ENCODE measurements around the gene SSBP4.

The SSBP4 gene

DNA sequence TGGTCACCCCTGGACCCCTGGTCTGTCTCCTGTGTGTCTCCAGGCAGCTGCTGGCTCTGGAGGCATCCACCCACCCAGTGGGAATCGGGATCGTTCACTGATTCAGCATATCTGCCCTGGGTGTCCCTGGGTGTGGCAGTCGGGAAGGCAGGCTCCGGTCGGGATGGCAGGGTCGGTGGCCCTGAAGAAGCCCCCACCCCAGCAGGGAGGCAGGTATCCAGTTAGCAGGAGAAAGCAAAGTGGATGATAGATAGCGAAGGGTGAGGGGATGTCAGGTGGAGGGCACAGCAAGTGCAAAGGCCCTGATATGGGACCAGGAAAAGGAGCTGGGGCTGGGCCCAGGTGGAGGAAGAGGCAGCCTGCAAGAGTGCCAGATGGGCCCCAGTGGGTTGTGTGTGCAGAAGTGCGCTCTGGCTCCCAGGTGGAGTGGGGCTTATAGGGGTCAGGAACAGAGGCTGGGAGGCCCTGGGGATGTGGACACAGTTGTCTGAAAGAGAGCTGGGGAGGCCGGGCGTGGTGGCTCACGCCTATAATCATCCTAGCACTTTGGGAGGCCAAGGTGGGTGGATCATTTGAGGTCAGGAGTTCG, 2.3 kb downstream of the SSBP4 start:
- no peak for DNase-seq (ENCODE audit: low read depth in 2 of 2)

DNA sequence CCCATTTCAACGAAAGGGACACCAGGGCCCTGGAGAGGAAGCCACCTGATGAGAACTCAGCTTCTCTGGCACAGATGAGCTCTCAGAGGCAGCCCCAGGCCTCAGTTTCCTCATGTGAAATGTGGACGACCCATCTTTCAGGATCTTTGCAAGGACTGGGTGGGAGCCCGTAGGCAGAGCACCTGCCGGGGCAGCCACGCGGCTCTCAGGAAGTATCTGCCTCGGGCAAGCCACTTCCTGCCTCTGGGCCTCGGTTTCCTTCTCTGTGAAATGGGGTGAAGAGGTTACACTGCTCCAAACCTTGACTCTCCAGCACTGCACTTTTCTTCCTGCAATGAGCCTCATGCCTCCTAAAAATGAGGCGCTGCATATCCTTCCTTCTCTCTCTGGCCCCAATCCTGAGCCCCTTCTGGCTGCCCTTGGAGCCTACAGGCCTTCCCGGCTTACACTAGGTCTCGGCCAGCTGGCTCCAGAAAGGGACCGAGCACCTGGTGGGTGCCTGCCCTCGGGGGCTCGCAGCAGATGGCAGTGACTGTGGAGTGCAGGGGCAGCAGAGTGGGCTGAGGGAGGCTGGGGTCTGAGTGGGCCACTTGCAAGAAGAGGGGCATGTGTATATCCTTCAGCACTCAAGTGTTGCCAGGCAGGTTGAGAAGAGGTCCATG, 3.5 kb downstream of the SSBP4 start:
- DNase-seq (ENCODE audit: low read depth in 2 of 2), result no peak

DNA sequence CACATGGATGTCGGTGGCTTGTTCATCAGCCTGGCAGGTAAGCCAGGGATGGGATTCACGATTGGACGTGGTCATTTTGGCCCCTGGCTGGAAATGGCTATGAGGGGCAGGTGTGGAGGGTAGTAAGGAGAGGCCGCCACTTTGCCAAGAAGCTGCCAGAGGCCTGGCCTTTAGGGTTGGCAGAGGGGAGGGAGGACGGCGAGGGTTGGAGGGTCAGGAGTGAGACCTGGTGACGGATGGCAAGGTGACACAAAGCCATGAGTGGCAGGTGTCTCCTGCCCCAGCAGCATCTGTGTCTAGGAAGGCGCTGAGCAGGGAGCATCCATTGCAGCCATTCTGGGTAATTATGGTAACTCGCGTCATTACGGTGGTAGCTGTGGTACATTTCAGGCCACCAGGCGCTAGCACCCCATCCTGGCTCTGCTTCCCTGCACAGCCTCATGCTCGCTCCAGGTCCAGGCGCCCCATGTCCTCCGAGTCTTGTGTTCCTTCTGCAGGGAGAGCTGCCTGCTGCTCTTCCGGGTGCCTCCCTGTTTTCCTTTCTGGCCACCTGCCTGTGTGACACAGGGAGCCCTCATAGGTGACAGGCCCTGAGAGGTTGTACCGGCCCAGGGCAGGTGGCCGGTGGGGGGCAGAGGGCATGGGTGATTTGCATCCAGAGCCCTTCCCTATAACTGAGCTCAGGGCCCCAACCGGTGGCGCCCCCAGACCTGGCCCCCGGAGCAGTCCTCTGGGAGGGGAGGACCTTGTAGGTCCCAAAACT, 4.2 kb downstream of the SSBP4 start:
- DNase-seq (ENCODE audit: low read depth in 2 of 2), result no peak

- DNase-seq (ENCODE audit: low read depth in 2 of 2), result no peak
These were observed 5.1 kb downstream of the SSBP4 start for GRCh38 chr19:18424122-18424889.

DNA sequence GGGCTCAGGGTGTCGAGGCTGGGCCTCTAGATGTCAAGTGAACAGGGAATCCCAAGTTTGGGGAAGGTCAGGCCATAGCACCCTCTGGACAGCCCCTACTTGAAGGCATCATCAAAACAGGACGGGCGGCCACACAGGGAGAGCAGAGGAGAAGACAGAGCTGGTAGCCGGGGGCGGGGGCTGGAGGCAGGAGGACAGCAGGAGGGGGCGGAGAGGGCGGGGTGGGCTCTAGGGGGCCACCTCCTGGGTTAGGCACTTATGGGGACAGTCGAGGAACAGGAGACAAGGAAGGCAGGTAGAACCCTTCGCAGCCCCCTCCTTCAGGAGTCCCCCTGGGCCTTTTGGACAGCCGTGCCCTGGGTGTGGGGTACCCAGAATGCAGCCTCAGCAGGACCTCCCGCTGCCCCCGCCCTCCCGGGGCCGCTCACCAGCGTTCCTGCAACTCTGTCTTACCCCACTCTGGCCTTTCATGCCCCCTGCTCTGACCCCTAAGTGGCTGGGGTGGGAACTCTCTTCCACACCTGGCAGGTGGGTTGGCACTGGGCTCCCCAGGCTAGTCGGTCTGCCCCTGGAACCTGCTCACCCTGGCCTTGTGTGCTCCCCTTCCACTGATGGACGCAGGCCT, 5.8 kb downstream of the SSBP4 start:
- DNase-seq (ENCODE audit: low read depth in 2 of 2), result no peak

- no peak for DNase-seq (ENCODE audit: low read depth in 2 of 2)
These were observed 6.6 kb downstream of the SSBP4 start for GRCh38 chr19:18425515-18426415.

- no peak for DNase-seq (ENCODE audit: low read depth in 2 of 2)
These were observed 7.2 kb downstream of the SSBP4 start for GRCh38 chr19:18426416-18426767.

- no peak for DNase-seq (ENCODE audit: low read depth in 2 of 2)
These were observed 8.0 kb downstream of the SSBP4 start for GRCh38 chr19:18427080-18427742.

DNA sequence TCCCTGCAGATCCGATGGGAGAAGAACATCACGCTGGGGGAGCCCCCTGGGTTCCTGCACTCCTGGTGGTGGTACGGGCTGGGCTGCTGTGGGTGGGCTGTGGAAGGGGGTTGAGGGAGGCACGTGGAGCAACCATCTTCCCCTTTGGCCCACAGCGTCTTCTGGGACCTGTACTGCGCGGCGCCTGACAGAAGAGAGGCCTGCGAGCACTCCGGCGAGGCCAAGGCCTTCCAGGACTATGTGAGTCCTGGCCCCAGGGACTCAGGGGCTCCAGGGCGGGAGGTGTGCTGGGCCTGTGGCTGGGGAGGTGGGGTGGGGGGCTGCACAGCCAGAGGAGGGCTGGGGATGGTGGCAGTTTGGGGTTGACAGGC, 8.5 kb downstream of the SSBP4 start:
- DNase-seq (ENCODE audit: low read depth in 2 of 2), result no peak

GRCh38 chr19:18428173-18428786, 9.1 kb downstream of the SSBP4 start:
- DNase-seq (ENCODE audit: low read depth in 2 of 2), result no peak

DNA sequence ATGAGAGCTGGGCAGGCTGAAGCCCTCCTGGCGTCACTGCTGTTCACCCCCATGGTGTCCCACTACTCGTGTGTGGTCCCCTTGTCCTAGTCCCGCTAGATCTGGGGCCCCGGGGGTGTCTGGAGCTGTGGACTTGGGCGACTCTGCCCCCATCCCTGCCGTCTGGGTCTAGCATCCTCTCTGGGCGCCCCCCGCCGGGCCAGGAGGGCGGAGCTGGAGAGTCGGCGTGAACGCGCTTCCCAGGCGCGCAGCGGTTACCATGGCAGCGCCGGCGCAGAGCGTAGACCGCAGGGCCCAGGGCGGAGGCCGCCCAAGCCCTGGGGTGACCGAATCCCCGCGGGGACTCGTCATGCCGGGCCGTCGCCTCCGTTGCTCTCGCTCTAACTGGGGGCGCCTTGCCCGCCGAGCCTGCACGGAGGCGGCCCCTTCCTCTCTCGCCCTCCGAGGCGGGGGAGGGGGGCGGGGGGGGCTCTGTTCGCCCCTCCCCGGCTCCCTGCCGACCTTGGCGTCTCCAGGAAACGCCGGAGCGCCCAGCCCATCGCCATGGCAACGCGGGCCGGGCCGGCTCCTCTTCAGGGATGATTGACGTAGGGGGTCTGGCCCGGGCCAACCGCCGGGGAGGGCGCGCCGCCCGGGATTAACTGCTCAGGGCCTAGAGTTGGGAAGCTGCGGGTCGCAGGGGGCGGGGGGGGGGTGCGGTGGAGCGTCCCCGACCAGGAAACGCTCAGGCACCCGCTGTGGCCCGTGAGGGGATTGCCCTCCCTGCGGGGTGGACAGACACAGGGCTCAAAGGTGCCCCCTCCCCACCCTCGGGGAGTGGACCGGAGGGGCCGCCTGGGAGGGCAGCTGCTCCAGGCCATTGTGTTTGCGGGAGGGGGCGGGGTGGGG, 9.8 kb downstream of the SSBP4 start:
- peak; percentile 49 to 59 for DNase-seq (ENCODE audit: low read depth in 2 of 2)

- DNase-seq (ENCODE audit: low read depth in 2 of 2), result no peak
These were observed 10.7 kb downstream of the SSBP4 start for GRCh38 chr19:18429717-18430416.

DNA sequence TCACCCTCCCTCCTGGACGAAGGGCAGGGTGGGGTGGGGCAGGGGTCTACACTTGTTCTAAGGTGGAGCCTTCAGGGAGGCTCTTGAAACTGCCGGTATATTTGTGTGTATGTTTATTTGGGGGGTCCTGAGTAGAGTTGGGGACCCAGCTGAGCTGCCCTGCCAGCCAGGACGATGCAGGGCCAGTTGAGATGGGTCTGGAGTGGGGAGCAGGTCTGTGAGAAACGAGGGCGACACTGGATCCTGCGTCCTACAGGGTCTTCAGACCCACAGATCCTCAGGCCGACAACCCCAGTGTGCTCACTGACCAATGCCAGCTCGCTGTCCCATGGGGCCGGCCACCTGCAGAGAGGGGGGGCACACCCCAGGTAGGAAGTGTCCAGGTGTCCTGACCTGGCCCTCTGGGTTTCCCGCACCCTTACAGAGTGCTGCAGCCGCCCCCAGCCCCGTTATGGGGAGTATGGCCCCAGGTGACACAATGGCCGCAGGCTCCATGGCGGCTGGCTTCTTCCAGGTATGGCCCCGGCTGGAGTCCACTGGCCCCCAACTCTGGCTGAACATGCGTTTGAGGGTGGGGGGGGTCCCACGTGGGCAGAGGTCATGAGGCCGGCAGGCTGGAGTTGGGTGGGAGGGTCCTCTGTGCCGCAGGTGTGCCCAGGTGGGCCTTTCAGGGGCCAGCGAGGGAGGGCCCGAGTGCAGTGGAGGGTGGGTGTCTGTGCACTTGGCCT, 11.4 kb downstream of the SSBP4 start:
- DNase-seq (ENCODE audit: low read depth in 2 of 2), result no peak

DNA sequence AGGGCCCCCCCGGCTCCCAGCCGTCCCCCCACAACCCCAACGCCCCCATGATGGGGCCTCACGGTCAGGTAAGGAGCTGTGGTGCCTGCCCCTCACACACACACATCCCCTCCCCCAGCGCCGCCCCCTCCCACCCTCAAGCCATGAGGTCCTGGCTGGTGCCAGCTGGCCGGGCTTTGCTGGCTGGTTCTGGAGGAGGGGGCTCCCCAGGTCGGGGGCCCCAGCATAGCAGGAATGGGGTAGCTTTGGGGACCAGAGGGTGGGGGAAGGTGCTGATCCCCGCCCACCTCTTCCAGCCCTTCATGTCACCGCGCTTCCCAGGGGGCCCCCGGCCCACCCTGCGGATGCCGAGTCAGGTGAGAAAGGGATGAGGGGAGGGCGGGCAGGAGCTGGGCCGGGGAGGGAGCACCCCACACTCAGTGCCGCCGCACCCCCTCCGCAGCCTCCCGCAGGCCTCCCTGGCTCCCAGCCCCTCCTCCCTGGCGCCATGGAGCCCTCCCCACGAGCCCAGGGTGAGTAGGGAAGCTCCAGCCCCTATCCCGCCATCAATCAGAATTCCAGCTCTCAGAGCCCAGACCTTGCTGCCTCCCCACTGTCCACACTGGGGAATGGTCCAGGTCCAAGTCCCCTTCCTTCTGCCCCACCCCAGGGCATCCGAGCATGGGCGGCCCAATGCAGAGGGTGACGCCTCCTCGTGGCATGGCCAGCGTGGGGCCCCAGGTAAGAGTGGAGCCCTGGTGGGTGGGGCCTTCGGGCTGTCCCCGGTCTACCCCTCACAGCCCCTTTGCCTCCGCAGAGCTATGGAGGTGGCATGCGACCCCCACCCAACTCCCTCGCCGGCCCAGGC, 12.4 kb downstream of the SSBP4 start:
- no peak for DNase-seq (ENCODE audit: low read depth in 2 of 2)

GRCh38 chr19:18432275-18433014, 13.2 kb downstream of the SSBP4 start:
- DNase-seq (ENCODE audit: low read depth in 2 of 2), result no peak
